Measurements from ENCODE around the gene CDH15. TPM values are rescaled to one million over a fixed set of nuclear protein-coding genes. Genes with fewer than 3 reads are reported as not detected.

CDH15 gene
- total RNA-seq, 1 experiment from 2014 or later = 3.8 TPM

GRCh38 chr16:89241187-89242007, 69.8 kb downstream of the CDH15 start (continued):
- peak; percentile 61 for TF ChIP-seq ZBTB33 (IDR thresholded peaks at IDR 0.05; ENCODE audit: extremely low read depth, insufficient replicate concordance, low read length)

- RAD21 ChIA-PET (ENCODE audit: low non-redundant PET in 1 of 2, low total read pairs in 2 of 2, uncharacterized antibody in 2 of 2, unreplicated experiment in 2 of 2) = no interaction called here
- Histone ChIP-seq H3K9me2 (ENCODE audit: insufficient read depth) (no peaks in the 10 kb centered on the region), H3K4me2 (ENCODE audit: low read length) (no peak overlapping the region), H3K27me3 (ENCODE audit: insufficient read depth, low read length) (no peaks in the 10 kb centered on the region), H3K4me3 (replicated peaks in 1 of 2; ENCODE audit: low read depth in 1 of 2, low read length in 2 of 2) (no peak overlapping the region), H3K79me2 (ENCODE audit: insufficient read depth, low read length) (peaks cover 7% of the 10 kb centered on the region; the same call in 1 of the 2 replicates), H3K36me3 (ENCODE audit: control insufficient read depth in 1 of 2, insufficient read depth in 2 of 2, low read length in 2 of 2) (no peaks in the 10 kb centered on the region), H3K4me1 (ENCODE audit: control insufficient read depth in 1 of 2, insufficient read depth in 2 of 2, low read length in 2 of 2) (peaks cover 7 to 20% of the 10 kb centered on the region in 2 experiments; a peak in 3 of 4 replicates), H3K9me3 (ENCODE audit: control insufficient read depth in 1 of 2, insufficient read depth in 1 of 2, low read depth in 1 of 2, low read length in 2 of 2) (no peaks in the 10 kb centered on the region), H3K27ac (ENCODE audit: low read depth, low read length) (no peak overlapping the region), H3K9ac (ENCODE audit: low read length) (no peak overlapping the region), H2AFZ (ENCODE audit: low read depth, low read length, poor library complexity, severe bottlenecking) (no peak overlapping the region), H4K20me1 (ENCODE audit: insufficient read depth) (no peaks in the 10 kb centered on the region)
- no peak for DNase-seq (ENCODE audit: low read depth, low spot score)
- no peak for TF ChIP-seq SIN3A (IDR thresholded peaks at IDR 0.05; ENCODE audit: low read depth)
- no peak for TF ChIP-seq REST (IDR thresholded peaks at IDR 0.05; ENCODE audit: low read depth)
- TF ChIP-seq EGR1 (IDR thresholded peaks at IDR 0.05; ENCODE audit: low read depth) = no peak
- no peak for TF ChIP-seq MAX (IDR thresholded peaks at IDR 0.05)
- no peak for TF ChIP-seq CTCF (IDR thresholded peaks at IDR 0.05 in 2 of 3, conservative IDR thresholded peaks at IDR 0.05 in 1 of 3; ENCODE audit: borderline replicate concordance in 1 of 3, insufficient read depth in 1 of 3, low read depth in 2 of 3, low read length in 2 of 3)
- TF ChIP-seq CBX3 (IDR thresholded peaks at IDR 0.05; ENCODE audit: low read depth) = no peak
- no peak for TF ChIP-seq POLR2A (IDR thresholded peaks at IDR 0.05; ENCODE audit: borderline replicate concordance, extremely low read depth, insufficient read depth, insufficient read length)
- no peak for TF ChIP-seq ZBTB33 (IDR thresholded peaks at IDR 0.05; ENCODE audit: extremely low read depth, insufficient replicate concordance, low read length)
- no peak for TF ChIP-seq EZH2phosphoT487 (IDR thresholded peaks at IDR 0.05; ENCODE audit: borderline replicate concordance)
- TF ChIP-seq RAD21 (IDR thresholded peaks at IDR 0.05; ENCODE audit: low read depth) = no peak
- no peak for TF ChIP-seq POLR2AphosphoS5 (IDR thresholded peaks at IDR 0.05; ENCODE audit: low read depth, low read length)
- CTCF ChIA-PET = no interaction called here
- intact Hi-C loops (cut with micrococcal nuclease) = loop anchor here (5.0 to 10.0 kb wide), 2 partner anchors 82 to 265 kb away; partner anchors contain the start of gene SPG7
- POLR2A ChIA-PET = no interaction called here
- BruUV-seq (replicated peaks) = no TSS peak
- ATAC-seq = no peak
Measured at GRCh38 chr16:89242795-89243200, 71.2 kb downstream of the CDH15 start.

Measured in HCT116 (cell line).